Epithelial cell of proximal tubule (primary cell): ENCODE measurements around the gene MRPL17. TPM values are rescaled to one million over a fixed set of nuclear protein-coding genes. Genes with fewer than 3 reads are reported as not detected.

ENCODE experiments used
- DNase-seq: peaks from one replicate; pipeline ENCODE4 v3.0.0-alpha.2; 2011; ENCODE audit warnings: low read depth
- H3K4me3 ChIP-seq: 2 replicates; pipeline ENCODE4 v1.5.1; 2011; ENCODE audit warnings: low read depth, mild to moderate bottlenecking, low read length
- CTCF ChIP-seq: conservative IDR thresholded peaks from 2 replicates; pipeline ENCODE4 v1.5.1; 2012; ENCODE audit warnings: low read depth, mild to moderate bottlenecking, low read length
- total RNA-seq: library from RNA; depleted of rRNA; stranded (reverse); fragments of >200 nt; gene quantifications from 2 replicates; pipeline ENCODE4 v1.2.3, GENCODE V29; 2015

Gene MRPL17
- total RNA-seq, 1 donor from 2014 or later: 44.7 TPM

DNA sequence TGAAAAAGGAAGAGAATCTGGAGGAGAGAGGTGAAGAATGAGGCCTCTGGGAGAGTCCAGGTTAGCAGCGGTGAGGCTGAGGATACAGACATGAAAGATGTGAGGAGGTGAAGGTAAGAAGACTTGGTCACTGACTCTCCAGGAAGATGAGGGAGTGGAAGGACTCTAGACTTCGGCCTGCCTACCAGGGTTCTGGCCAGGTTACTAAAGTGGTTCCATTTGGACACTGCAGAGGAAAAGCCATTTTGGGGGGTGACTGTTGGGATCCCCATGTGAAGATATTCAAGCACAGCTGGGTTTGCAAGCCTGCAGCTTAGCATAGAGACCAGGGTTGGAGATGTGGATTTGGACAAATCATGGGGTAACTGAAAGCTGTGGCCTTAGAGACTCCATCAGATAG, 35.3 kb downstream of the MRPL17 start:
- no peak for DNase-seq
- no peak for TF ChIP-seq CTCF
- no peak overlapping the region for H3K4me3 ChIP-seq

GRCh38 chr11:6646918-6647679, 36.0 kb downstream of the MRPL17 start:
- TF ChIP-seq CTCF: no peak
- H3K4me3 ChIP-seq: no peak overlapping the region
- no peak for DNase-seq

DNA sequence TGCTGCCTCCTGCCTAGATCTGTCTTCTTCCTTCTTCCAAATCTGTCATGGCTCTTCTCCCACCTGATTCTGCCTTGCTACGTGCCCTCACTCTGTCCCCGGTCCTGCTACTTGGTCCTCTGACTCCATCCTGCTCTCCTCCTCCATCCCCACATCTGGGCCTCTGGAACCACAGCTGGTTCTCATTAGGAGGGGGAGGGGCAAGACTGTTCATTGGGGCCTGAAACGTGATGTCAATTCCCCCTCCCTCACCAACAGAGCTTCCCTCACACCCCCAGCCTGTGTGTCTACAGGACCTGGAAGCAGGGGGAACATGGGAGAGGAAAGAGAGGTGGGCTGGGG, 36.6 kb downstream of the MRPL17 start:
- H3K4me3 ChIP-seq: no peak overlapping the region
- no peak for DNase-seq
- TF ChIP-seq CTCF: no peak

DNA sequence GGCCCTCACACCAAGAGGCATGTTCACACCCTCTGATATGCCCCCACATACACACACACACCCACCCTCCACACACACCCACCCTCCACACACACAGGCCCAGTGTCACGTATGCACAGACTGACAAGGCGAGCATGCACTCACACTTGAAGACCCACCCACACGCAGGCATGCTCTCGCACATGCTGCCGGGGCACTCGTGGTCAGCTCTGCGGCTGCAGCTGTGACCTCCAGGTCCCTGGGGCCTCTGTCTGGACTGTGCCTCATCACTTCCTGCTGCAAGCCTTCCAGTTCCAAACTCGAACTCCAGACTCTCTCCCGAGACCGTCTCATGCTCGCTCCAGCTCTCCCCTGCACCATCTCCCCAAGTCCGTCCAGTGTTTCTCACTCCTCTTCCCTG, 37.1 kb downstream of the MRPL17 start:
- no peak overlapping the region for H3K4me3 ChIP-seq
- DNase-seq: no peak
- no peak for TF ChIP-seq CTCF

DNA sequence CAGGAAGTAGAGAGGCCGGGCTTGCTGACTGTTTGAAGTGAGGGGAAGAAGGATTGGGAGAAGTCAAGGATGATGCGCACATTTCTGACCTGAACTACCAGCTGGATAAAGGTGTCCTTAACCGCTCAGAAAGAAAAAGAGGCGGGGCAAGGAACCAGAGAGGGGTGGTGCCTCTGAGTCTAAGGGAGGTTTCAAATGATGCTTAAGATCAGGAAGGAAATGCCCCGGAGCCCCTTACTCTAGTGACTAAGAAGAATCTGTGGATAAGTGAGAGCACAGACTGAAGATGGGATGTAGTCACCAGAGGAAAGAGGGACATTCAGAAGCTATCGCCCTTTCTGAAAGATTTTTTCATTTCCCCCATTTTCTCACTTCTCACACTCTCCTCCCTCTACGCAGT, 40.2 kb downstream of the MRPL17 start:
- DNase-seq: no peak
- no peak for TF ChIP-seq CTCF
- H3K4me3 ChIP-seq: no peak overlapping the region

- TF ChIP-seq CTCF: no peak
- no peak overlapping the region for H3K4me3 ChIP-seq
- no peak for DNase-seq
Observed at GRCh38 chr11:6640985-6641701, 42.0 kb downstream of the MRPL17 start.
